SK-N-SH (cell line): ENCODE results near the gene ASTE1. TPM values are rescaled to one million over a fixed set of nuclear protein-coding genes. Genes with fewer than 3 reads are reported as not detected.
A peak's percentile ranks its signal among the peaks of the same experiment; 100 is the strongest.

Experiments
- CTCF ChIA-PET: fragments of 300-600, 350-600 bp; formaldehyde crosslinking; extraction: SDS; loops from one replicate; lab custom pipeline; 2021; lab: Yijun Ruan, JAX
- POLR2A ChIA-PET: fragments of 350-600 bp; sonication (Branson Sonifier 250); formaldehyde crosslinking; extraction: SDS; loops from one replicate; lab custom pipeline; 2020; ENCODE audit warnings: antibody characterized with exemption, inconsistent platforms; lab: Yijun Ruan, JAX
- DNase-seq: peaks from one replicate; pipeline ENCODE4 v3.0.0; 2012
- H2AFZ ChIP-seq: fragments of 200-600 bp; sonication (generic); 2 replicates; pipeline ENCODE4 v1.8.1; 2016; ENCODE audit warnings: antibody characterized with exemption, mild to moderate bottlenecking, low read depth
- H3F3A ChIP-seq: fragments of 200-600 bp; sonication (generic); replicated peaks from 2 replicates; pipeline ENCODE3; 2016; ENCODE audit warnings: antibody characterized with exemption, mild to moderate bottlenecking; ENCODE audit not compliant: insufficient read depth
- H3K27ac ChIP-seq, 2 experiments: fragments of 200-500 bp in 1 of 2; fragments of 200-600 bp in 1 of 2; sonication (Bioruptor generic) in 1 of 2; sonication (generic), shearing (Covaris generic) in 1 of 2; 2 replicates each; pipeline versions ENCODE4 v1.5.1 to v1.6.1; 2014 to 2016; ENCODE audit warnings: low read depth in 2 of 2, inconsistent platforms in 1 of 2, low read length in 1 of 2, mild to moderate bottlenecking in 1 of 2, mixed read lengths in 1 of 2
- H3K27me3 ChIP-seq: fragments of 200-600 bp; sonication (generic), shearing (Covaris generic); 2 replicates; pipeline ENCODE4 v1.6.1; 2016; ENCODE audit warnings: mixed run types; ENCODE audit not compliant: insufficient read depth
- H3K36me3 ChIP-seq, 2 experiments: fragments of 200-500 bp in 1 of 2; fragments of 200-600 bp in 1 of 2; sonication (Bioruptor generic) in 1 of 2; sonication (generic) in 1 of 2; replicated peaks in 1 of 2; 2 replicates each; pipeline versions ENCODE3 to v1.5.1; 2014 to 2016; ENCODE audit warnings: low read length in 1 of 2, mild to moderate bottlenecking in 1 of 2; ENCODE audit not compliant: insufficient read depth in 2 of 2, control insufficient read depth in 1 of 2
- H3K4me1 ChIP-seq, 2 experiments: fragments of 200-500 bp in 1 of 2; fragments of 200-600 bp in 1 of 2; sonication (Bioruptor generic) in 1 of 2; sonication (generic), shearing (Covaris generic) in 1 of 2; 2 replicates each; pipeline versions ENCODE4 v1.5.1 to v1.6.1; 2014 to 2016; ENCODE audit warnings: low read depth in 1 of 2, low read length in 1 of 2, mixed run types in 1 of 2; ENCODE audit not compliant: insufficient read depth in 2 of 2, control insufficient read depth in 1 of 2
- H3K4me2 ChIP-seq: fragments of 200-600 bp; sonication (generic), shearing (Covaris generic); 2 replicates; pipeline ENCODE4 v1.6.1; 2017; ENCODE audit warnings: mixed run types
- H3K4me3 ChIP-seq, 2 experiments: fragments of 200-500 bp in 1 of 2; fragments of 200-600 bp in 1 of 2; sonication (Bioruptor generic) in 1 of 2; sonication (generic), shearing (Covaris generic) in 1 of 2; 2 replicates each; pipeline versions ENCODE4 v1.5.1 to v1.8.1; 2014 to 2016; ENCODE audit warnings: low read depth in 2 of 2, inconsistent platforms in 1 of 2, low read length in 1 of 2, mild to moderate bottlenecking in 1 of 2, mixed read lengths in 1 of 2, moderate library complexity in 1 of 2
- H3K79me2 ChIP-seq: fragments of 200-600 bp; sonication (generic); 2 replicates; pipeline ENCODE4 v1.8.1; 2017; ENCODE audit warnings: mild to moderate bottlenecking; ENCODE audit not compliant: insufficient read depth
- H3K9ac ChIP-seq: fragments of 200-600 bp; sonication (generic); 2 replicates; pipeline ENCODE4 v1.6.1; 2017; ENCODE audit warnings: mixed run types
- H3K9me2 ChIP-seq: fragments of 200-600 bp; sonication (generic); 2 replicates; pipeline ENCODE4 v1.6.1; 2017; ENCODE audit warnings: mixed run types
- H3K9me3 ChIP-seq: fragments of 200-600 bp; sonication (generic); 2 replicates; pipeline ENCODE4 v1.6.1; 2017; ENCODE audit warnings: mixed run types, mild to moderate bottlenecking, moderate library complexity
- H4K20me1 ChIP-seq: fragments of 200-600 bp; sonication (generic); 2 replicates; pipeline ENCODE4 v1.6.1; 2017; ENCODE audit warnings: mild to moderate bottlenecking, mixed run types; ENCODE audit not compliant: insufficient read depth
- CHD2 ChIP-seq: fragments of 150-350 bp; IDR thresholded peaks from 2 replicates; pipeline ENCODE4 v1.6.1; 2018; ENCODE audit warnings: low read length; ENCODE audit not compliant: partially characterized antibody
- EP300 ChIP-seq, 2 experiments: IDR thresholded peaks; 2 replicates each; pipeline versions ENCODE4 v1.4.0 to v1.6.1; 2012; ENCODE audit warnings: borderline replicate concordance in 1 of 2, low read depth in 1 of 2, low read length in 1 of 2
- EZH2phosphoT487 ChIP-seq: fragments of 200-600 bp; sonication (generic); IDR thresholded peaks from 2 replicates; pipeline ENCODE4 v1.6.1; 2017; ENCODE audit warnings: low read depth, mixed run types, mild to moderate bottlenecking, antibody characterized with exemption, moderate library complexity, borderline replicate concordance
- FOXM1 ChIP-seq: IDR thresholded peaks from 2 replicates; pipeline ENCODE4 v1.4.0; 2012; ENCODE audit warnings: low read depth, mild to moderate bottlenecking
- GABPA ChIP-seq: IDR thresholded peaks from 2 replicates; pipeline ENCODE4 v1.4.0; 2012; ENCODE audit warnings: low read depth, mild to moderate bottlenecking
- GATA2 ChIP-seq: sonication (generic); formaldehyde crosslinking; IDR thresholded peaks from 2 replicates; pipeline ENCODE4 v1.5.0; 2020; ENCODE audit warnings: mild to moderate bottlenecking, missing genetic modification reagents
- JUND ChIP-seq: IDR thresholded peaks from 2 replicates; pipeline ENCODE4 v1.4.0; 2012
- MEF2A ChIP-seq: IDR thresholded peaks from 2 replicates; pipeline ENCODE4 v1.4.0; 2012; ENCODE audit warnings: low read depth, borderline replicate concordance
- NFIC ChIP-seq: IDR thresholded peaks from 2 replicates; pipeline ENCODE4 v1.4.0; 2012; ENCODE audit warnings: borderline replicate concordance
- NRF1 ChIP-seq: IDR thresholded peaks from 2 replicates; pipeline ENCODE4 v1.6.1; 2012; ENCODE audit warnings: low read depth, mild to moderate bottlenecking, low read length
- POLR2AphosphoS5 ChIP-seq: IDR thresholded peaks from 2 replicates; pipeline ENCODE4 v1.6.1; 2012; ENCODE audit warnings: low read depth, low read length
- RXRA ChIP-seq: IDR thresholded peaks from 2 replicates; pipeline ENCODE4 v1.4.0; 2012; ENCODE audit warnings: low read depth, mild to moderate bottlenecking, borderline replicate concordance
- SIN3A ChIP-seq: IDR thresholded peaks from 2 replicates; pipeline ENCODE4 v1.6.1; 2012; ENCODE audit warnings: low read depth, mild to moderate bottlenecking, low read length, moderate library complexity, borderline replicate concordance
- whole genome bisulfite sequencing: methylation state at CpG from one replicate; pipeline ENCODE4 v1.1.6; 2017; ENCODE audit warnings: low lambda C conversion rate; 5-methylcytosine and 5-hydroxymethylcytosine counted together
- polyA plus RNA-seq, 3 experiments: library from polyadenylated mRNA; depleted of rRNA; stranded (reverse); fragments of >200 nt; gene quantifications; 2 replicates each; pipeline ENCODE4 v1.2.3, GENCODE V29; 2012
- TF ChIP-seq, protein P1 (sequence below): IDR thresholded peaks from 2 replicates; pipeline ENCODE4 v1.6.1; 2012; ENCODE audit warnings: mild to moderate bottlenecking, low read depth, low read length, moderate library complexity
- TF ChIP-seq, protein P2 (sequence below): IDR thresholded peaks from 2 replicates; pipeline ENCODE4; 2012
- TF ChIP-seq, protein P3 (sequence below): fragments of 150-350 bp; IDR thresholded peaks from 2 replicates; pipeline ENCODE4 v1.6.1; 2017; ENCODE audit warnings: antibody characterized with exemption, low read length, low read depth, borderline replicate concordance
- TF ChIP-seq, protein P4 (sequence below): fragments of 200-600 bp; sonication (generic); IDR thresholded peaks from 2 replicates; pipeline ENCODE4 v1.6.1; 2017; ENCODE audit warnings: antibody characterized with exemption, mild to moderate bottlenecking, moderate library complexity

The ASTE1 gene
- polyA plus RNA-seq, 1 of the 3 experiments (the other 2 are of a cell fraction): 3.5 TPM

DNA sequence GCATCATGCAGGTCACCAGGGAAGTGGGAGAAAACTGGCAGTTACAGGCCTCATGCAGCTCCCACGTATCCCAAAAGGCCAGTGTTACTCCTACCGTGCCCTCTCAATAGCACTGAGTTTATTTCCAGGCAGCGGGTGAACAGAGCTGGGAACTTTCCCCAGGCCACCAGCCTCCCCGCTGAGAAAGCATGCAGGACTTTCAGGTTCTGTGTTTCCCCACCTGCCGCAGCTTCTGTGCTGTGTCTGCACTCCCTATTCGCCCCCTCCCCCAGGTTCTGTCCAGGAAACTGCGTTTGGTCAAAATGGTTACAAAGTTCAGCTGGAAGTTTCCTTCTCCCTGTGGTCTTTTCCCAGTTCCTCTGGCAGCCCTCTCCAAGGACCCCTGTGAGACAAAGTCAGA lies 21.4 kb upstream of the ASTE1 start:
- Histone ChIP-seq H3K4me3 (no peak overlapping the region), H3K36me3 (no peaks in the 10 kb centered on the region), H3K4me2 (no peak overlapping the region), H3K9ac (no peak overlapping the region), H2AFZ (no peak overlapping the region), H3K9me3 (no peaks in the 10 kb centered on the region), H4K20me1 (no peaks in the 10 kb centered on the region), H3K4me1 (no peaks in the 10 kb centered on the region), H3K27me3 (no peaks in the 10 kb centered on the region), H3K27ac (no peak overlapping the region), H3F3A (no peaks in the 10 kb centered on the region), H3K9me2 (no peaks in the 10 kb centered on the region), H3K79me2 (no peaks in the 10 kb centered on the region)
- CTCF ChIA-PET: interaction anchor here (1.6 to 2.6 kb wide), 3 partner anchors 9 to 982 kb away, joined by 4 to 10 read pairs (median 6); no protein-coding TSS in a partner anchor
- no peak for DNase-seq
- TF ChIP-seq GATA2 (CRISPR knock-in tag) (no peak), JUND (no peak), FOXM1 (no peak), NFIC (no peak), POLR2AphosphoS5 (no peak), NRF1 (no peak), GABPA (no peak), SIN3A (no peak), EP300 (IDR thresholded peaks at IDR 0.05; ENCODE audit: borderline replicate concordance in 1 of 2, low read depth in 1 of 2, low read length in 1 of 2) (no peak), CHD2 (no peak)
- TF ChIP-seq, protein P1, sequence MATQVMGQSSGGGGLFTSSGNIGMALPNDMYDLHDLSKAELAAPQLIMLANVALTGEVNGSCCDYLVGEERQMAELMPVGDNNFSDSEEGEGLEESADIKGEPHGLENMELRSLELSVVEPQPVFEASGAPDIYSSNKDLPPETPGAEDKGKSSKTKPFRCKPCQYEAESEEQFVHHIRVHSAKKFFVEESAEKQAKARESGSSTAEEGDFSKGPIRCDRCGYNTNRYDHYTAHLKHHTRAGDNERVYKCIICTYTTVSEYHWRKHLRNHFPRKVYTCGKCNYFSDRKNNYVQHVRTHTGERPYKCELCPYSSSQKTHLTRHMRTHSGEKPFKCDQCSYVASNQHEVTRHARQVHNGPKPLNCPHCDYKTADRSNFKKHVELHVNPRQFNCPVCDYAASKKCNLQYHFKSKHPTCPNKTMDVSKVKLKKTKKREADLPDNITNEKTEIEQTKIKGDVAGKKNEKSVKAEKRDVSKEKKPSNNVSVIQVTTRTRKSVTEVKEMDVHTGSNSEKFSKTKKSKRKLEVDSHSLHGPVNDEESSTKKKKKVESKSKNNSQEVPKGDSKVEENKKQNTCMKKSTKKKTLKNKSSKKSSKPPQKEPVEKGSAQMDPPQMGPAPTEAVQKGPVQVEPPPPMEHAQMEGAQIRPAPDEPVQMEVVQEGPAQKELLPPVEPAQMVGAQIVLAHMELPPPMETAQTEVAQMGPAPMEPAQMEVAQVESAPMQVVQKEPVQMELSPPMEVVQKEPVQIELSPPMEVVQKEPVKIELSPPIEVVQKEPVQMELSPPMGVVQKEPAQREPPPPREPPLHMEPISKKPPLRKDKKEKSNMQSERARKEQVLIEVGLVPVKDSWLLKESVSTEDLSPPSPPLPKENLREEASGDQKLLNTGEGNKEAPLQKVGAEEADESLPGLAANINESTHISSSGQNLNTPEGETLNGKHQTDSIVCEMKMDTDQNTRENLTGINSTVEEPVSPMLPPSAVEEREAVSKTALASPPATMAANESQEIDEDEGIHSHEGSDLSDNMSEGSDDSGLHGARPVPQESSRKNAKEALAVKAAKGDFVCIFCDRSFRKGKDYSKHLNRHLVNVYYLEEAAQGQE: no peak
- TF ChIP-seq, protein P2, sequence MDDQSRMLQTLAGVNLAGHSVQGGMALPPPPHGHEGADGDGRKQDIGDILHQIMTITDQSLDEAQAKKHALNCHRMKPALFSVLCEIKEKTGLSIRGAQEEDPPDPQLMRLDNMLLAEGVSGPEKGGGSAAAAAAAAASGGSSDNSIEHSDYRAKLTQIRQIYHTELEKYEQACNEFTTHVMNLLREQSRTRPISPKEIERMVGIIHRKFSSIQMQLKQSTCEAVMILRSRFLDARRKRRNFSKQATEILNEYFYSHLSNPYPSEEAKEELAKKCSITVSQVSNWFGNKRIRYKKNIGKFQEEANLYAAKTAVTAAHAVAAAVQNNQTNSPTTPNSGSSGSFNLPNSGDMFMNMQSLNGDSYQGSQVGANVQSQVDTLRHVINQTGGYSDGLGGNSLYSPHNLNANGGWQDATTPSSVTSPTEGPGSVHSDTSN: no peak
- TF ChIP-seq, protein P3, sequence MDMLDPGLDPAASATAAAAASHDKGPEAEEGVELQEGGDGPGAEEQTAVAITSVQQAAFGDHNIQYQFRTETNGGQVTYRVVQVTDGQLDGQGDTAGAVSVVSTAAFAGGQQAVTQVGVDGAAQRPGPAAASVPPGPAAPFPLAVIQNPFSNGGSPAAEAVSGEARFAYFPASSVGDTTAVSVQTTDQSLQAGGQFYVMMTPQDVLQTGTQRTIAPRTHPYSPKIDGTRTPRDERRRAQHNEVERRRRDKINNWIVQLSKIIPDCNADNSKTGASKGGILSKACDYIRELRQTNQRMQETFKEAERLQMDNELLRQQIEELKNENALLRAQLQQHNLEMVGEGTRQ: no peak
- 79% methylated on average over 4 of the region's 7 CpGs for WGBS
- POLR2A ChIA-PET: interaction anchor here (0.7 kb wide), 1 partner anchor 334 kb away, joined by 3 read pairs; the partner anchor contains the start of gene NUDT16

DNA sequence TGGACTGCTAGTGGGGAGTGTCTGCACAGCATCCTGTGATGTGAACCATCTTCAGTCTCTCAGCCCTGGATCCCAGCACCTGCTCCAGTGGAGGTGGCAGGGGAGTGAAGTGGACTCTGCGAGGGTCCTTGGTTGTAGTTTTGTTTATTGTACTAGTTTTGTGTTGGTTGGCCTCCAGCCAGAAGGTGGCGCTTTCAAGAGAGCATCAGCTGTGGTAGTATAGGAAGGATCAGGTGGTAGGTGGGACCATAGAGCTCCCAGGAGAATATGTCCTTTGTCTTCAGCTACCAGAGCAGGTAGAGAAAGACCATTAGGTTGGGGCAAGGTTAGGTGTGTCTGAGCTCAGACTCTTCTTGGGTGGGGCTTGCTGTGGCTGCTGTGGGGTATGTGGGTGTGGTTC lies 21.0 kb upstream of the ASTE1 start:
- WGBS: 100% methylated on average over 2 of the region's 2 CpGs
- H3K27ac ChIP-seq: no peak overlapping the region
- no peaks in the 10 kb centered on the region for H3K9me3 ChIP-seq
- no peaks in the 10 kb centered on the region for H3F3A ChIP-seq
- no peak for DNase-seq
- H3K4me3 ChIP-seq: no peak overlapping the region
- no peaks in the 10 kb centered on the region for H4K20me1 ChIP-seq
- H3K9me2 ChIP-seq: no peaks in the 10 kb centered on the region
- no peaks in the 10 kb centered on the region for H3K79me2 ChIP-seq
- TF ChIP-seq, protein P4, sequence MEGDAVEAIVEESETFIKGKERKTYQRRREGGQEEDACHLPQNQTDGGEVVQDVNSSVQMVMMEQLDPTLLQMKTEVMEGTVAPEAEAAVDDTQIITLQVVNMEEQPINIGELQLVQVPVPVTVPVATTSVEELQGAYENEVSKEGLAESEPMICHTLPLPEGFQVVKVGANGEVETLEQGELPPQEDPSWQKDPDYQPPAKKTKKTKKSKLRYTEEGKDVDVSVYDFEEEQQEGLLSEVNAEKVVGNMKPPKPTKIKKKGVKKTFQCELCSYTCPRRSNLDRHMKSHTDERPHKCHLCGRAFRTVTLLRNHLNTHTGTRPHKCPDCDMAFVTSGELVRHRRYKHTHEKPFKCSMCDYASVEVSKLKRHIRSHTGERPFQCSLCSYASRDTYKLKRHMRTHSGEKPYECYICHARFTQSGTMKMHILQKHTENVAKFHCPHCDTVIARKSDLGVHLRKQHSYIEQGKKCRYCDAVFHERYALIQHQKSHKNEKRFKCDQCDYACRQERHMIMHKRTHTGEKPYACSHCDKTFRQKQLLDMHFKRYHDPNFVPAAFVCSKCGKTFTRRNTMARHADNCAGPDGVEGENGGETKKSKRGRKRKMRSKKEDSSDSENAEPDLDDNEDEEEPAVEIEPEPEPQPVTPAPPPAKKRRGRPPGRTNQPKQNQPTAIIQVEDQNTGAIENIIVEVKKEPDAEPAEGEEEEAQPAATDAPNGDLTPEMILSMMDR: peak; percentile 16; the same call in 1 of the 2 replicates
- no peak for TF ChIP-seq RXRA
- TF ChIP-seq, protein P2: no peak
- TF ChIP-seq EZH2phosphoT487: no peak
- no peak for TF ChIP-seq MEF2A
- ChIA-PET POLR2A (no interaction called here), CTCF (interaction anchor here (1.6 to 2.6 kb wide), 4 partner anchors 9 to 982 kb away, joined by 4 to 10 read pairs (median 6); no protein-coding TSS in a partner anchor)
- no peak overlapping the region for H2AFZ ChIP-seq
- no peaks in the 10 kb centered on the region for H3K4me1 ChIP-seq
- H3K9ac ChIP-seq: no peak overlapping the region
- no peak overlapping the region for H3K4me2 ChIP-seq
- H3K27me3 ChIP-seq: no peaks in the 10 kb centered on the region
- no peaks in the 10 kb centered on the region for H3K36me3 ChIP-seq
